MM.1S (cell line): ENCODE measurements around the gene AEBP1.

Source experiments
- DNase-seq: peaks from one replicate; pipeline ENCODE4 v3.0.0-alpha.2; 2015
- H2AFZ ChIP-seq: fragments of 300-600 bp; sonication (generic); 2 replicates; pipeline ENCODE4 v1.6.0; 2016; ENCODE audit warnings: antibody characterized with exemption, low read length
- H3F3A ChIP-seq: fragments of 300-600 bp; sonication (generic); 2 replicates; pipeline ENCODE4 v1.6.1; 2016; ENCODE audit warnings: mild to moderate bottlenecking, antibody characterized with exemption, low read length, moderate library complexity, mixed read lengths; ENCODE audit not compliant: insufficient read depth
- H3K27ac ChIP-seq: fragments of 300-600 bp; sonication (generic); 2 replicates; pipeline ENCODE4 v1.5.1; 2016; ENCODE audit warnings: mild to moderate bottlenecking, low read length
- H3K27me3 ChIP-seq: fragments of 300-600 bp; sonication (generic); replicated peaks from 2 replicates; pipeline ENCODE4 v1.6.0; 2016; ENCODE audit warnings: low read length; ENCODE audit not compliant: insufficient read depth
- H3K36me3 ChIP-seq: fragments of 300-600 bp; sonication (generic); replicated peaks from 2 replicates; pipeline ENCODE4 v1.6.1; 2016; ENCODE audit warnings: mild to moderate bottlenecking, low read length, mixed read lengths; ENCODE audit not compliant: insufficient read depth
- H3K4me1 ChIP-seq: fragments of 300-600 bp; sonication (generic); 2 replicates; pipeline ENCODE4 v1.6.1; 2016; ENCODE audit warnings: low read length, mixed read lengths
- H3K4me2 ChIP-seq: fragments of 300-600 bp; sonication (generic); 2 replicates; pipeline ENCODE4 v1.6.0; 2016; ENCODE audit warnings: low read depth, low read length
- H3K4me3 ChIP-seq: fragments of 300-600 bp; sonication (generic); 2 replicates; pipeline ENCODE4 v1.5.1; 2016; ENCODE audit warnings: low read length, mixed read lengths
- H3K79me2 ChIP-seq: fragments of 300-600 bp; sonication (generic); 2 replicates; pipeline ENCODE4 v1.6.1; 2016; ENCODE audit warnings: mixed run types, low read length, mixed read lengths
- H3K9ac ChIP-seq: fragments of 300-600 bp; sonication (generic); 2 replicates; pipeline ENCODE4 v1.6.1; 2016; ENCODE audit warnings: low read length, mixed read lengths
- H3K9me2 ChIP-seq: fragments of 300-600 bp; sonication (generic); replicated peaks from 2 replicates; pipeline ENCODE4 v1.6.1; 2016; ENCODE audit warnings: mild to moderate bottlenecking, low read length, mixed read lengths; ENCODE audit not compliant: insufficient read depth
- H3K9me3 ChIP-seq: fragments of 300-600 bp; sonication (generic); replicated peaks from 2 replicates; pipeline ENCODE4 v1.6.1; 2016; ENCODE audit warnings: mild to moderate bottlenecking, low read length, mixed read lengths; ENCODE audit not compliant: insufficient read depth
- H4K20me1 ChIP-seq: fragments of 300-600 bp; sonication (generic); 2 replicates; pipeline ENCODE4 v1.6.1; 2016; ENCODE audit warnings: mild to moderate bottlenecking, low read length, moderate library complexity, mixed read lengths; ENCODE audit not compliant: insufficient read depth
- EZH2 ChIP-seq: fragments of 300-600 bp; sonication (generic); optimal IDR thresholded peaks from 2 replicates; pipeline ENCODE3; 2017; ENCODE audit warnings: low read depth, mild to moderate bottlenecking, antibody characterized with exemption, low read length, mixed read lengths
- EZH2phosphoT487 ChIP-seq: fragments of 300-600 bp; sonication (generic); IDR thresholded peaks from 2 replicates; pipeline ENCODE4 v1.6.1; 2018; ENCODE audit warnings: antibody characterized with exemption, low read length
- TF ChIP-seq, protein P1 (sequence below): fragments of 300-600 bp; sonication (generic); IDR thresholded peaks from 2 replicates; pipeline ENCODE4 v1.5.1; 2016; ENCODE audit warnings: antibody characterized with exemption, low read length, mixed read lengths

AEBP1 gene

DNA sequence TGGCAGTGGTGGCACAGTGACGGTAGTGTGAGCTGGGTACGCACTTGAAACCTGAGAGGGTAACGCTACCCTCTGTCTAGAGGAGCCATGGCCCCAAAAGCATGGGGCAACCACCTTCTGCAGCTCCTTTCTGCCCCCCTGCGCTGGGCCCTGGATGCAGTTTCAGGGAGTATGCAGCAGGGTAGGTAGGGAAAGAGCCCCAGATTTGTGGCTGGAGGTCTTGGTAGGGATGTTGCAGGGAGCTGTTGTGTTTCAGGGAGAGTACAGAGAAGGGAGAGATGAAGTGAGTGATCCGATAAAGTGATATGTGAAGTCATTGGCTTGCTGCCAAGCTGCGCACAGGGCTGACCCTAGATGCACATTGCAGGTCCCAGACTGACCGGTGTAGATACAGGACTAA is 36.1 kb upstream of the AEBP1 start:
- Histone ChIP-seq H4K20me1 (no peaks in the 10 kb centered on the region), H2AFZ (no peak overlapping the region), H3K4me2 (no peak overlapping the region), H3K36me3 (no peaks in the 10 kb centered on the region), H3K9ac (no peak overlapping the region), H3K9me3 (no peaks in the 10 kb centered on the region), H3K4me1 (0 out of 2 replicates have a peak, but pooled peaks cover 3% of the 10 kb centered on the region), H3K27ac (no peak overlapping the region), H3K4me3 (no peak overlapping the region), H3K9me2 (no peaks in the 10 kb centered on the region), H3K79me2 (no peaks in the 10 kb centered on the region), H3F3A (peaks cover 8% of the 10 kb centered on the region; the same call in 1 of the 2 replicates), H3K27me3 (no peaks in the 10 kb centered on the region)
- no peak for DNase-seq
- TF ChIP-seq, protein P1, sequence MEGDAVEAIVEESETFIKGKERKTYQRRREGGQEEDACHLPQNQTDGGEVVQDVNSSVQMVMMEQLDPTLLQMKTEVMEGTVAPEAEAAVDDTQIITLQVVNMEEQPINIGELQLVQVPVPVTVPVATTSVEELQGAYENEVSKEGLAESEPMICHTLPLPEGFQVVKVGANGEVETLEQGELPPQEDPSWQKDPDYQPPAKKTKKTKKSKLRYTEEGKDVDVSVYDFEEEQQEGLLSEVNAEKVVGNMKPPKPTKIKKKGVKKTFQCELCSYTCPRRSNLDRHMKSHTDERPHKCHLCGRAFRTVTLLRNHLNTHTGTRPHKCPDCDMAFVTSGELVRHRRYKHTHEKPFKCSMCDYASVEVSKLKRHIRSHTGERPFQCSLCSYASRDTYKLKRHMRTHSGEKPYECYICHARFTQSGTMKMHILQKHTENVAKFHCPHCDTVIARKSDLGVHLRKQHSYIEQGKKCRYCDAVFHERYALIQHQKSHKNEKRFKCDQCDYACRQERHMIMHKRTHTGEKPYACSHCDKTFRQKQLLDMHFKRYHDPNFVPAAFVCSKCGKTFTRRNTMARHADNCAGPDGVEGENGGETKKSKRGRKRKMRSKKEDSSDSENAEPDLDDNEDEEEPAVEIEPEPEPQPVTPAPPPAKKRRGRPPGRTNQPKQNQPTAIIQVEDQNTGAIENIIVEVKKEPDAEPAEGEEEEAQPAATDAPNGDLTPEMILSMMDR, result no peak
- TF ChIP-seq EZH2phosphoT487 (no peak), EZH2 (no peak)

DNA sequence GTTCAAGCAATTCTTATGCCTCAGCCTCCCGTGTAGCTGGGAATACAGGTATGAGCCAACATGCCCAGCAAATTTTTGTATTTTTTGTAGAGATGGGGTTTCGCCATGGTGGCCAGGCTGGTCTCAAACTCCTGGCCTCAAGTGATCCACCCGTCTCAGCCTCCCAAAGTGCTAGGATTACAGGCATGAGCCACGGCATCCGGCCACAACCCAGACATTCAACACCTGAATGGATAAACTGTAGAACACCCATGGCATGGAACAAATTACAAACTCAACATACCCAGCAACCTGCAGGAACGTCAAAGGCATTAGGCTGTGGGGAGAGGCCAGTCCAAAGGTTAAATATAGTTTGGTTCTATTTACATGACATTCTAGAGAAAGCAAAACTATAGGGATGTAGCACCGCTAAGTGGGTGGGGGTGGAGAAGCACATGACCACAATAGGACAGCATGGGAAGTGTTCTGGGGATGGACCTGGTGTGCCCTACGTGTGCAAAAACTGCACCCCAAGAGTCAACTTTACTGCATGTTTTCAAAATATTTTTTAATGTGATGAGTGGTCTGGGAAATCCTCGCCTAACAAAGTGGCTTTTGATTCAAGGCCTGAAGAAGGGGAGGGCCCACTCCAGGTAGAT is 32.3 kb upstream of the AEBP1 start:
- no peak overlapping the region for H3K4me2 ChIP-seq
- H3F3A ChIP-seq, result peaks cover 8% of the 10 kb centered on the region; the same call in 1 of the 2 replicates
- H3K27ac ChIP-seq, result no peak overlapping the region
- H3K9me3 ChIP-seq, result no peaks in the 10 kb centered on the region
- no peak for DNase-seq
- no peaks in the 10 kb centered on the region for H3K36me3 ChIP-seq
- H4K20me1 ChIP-seq, result no peaks in the 10 kb centered on the region
- H3K9ac ChIP-seq, result no peak overlapping the region
- H3K79me2 ChIP-seq, result no peaks in the 10 kb centered on the region
- no peaks in the 10 kb centered on the region for H3K9me2 ChIP-seq
- H3K4me3 ChIP-seq, result no peak overlapping the region
- 0 out of 2 replicates have a peak, but pooled peaks cover 3% of the 10 kb centered on the region for H3K4me1 ChIP-seq
- no peaks in the 10 kb centered on the region for H3K27me3 ChIP-seq
- H2AFZ ChIP-seq, result no peak overlapping the region
- TF ChIP-seq EZH2 (no peak), EZH2phosphoT487 (no peak)
- TF ChIP-seq, protein P1, result no peak

- no peaks in the 10 kb centered on the region for H3K27me3 ChIP-seq
- H3K9me3 ChIP-seq, result no peaks in the 10 kb centered on the region
- H4K20me1 ChIP-seq, result no peaks in the 10 kb centered on the region
- no peak for DNase-seq
- no peak overlapping the region for H2AFZ ChIP-seq
- no peaks in the 10 kb centered on the region for H3K36me3 ChIP-seq
- no peak overlapping the region for H3K4me3 ChIP-seq
- no peak for TF ChIP-seq EZH2phosphoT487
- TF ChIP-seq, protein P1, result peak; percentile 46
- no peaks in the 10 kb centered on the region for H3K9me2 ChIP-seq
- no peak overlapping the region for H3K9ac ChIP-seq
- H3K4me1 ChIP-seq, result 0 out of 2 replicates have a peak, but pooled peaks cover 3% of the 10 kb centered on the region
- H3K79me2 ChIP-seq, result no peaks in the 10 kb centered on the region
- peaks cover 8% of the 10 kb centered on the region; the same call in 1 of the 2 replicates for H3F3A ChIP-seq
- H3K27ac ChIP-seq, result no peak overlapping the region
- H3K4me2 ChIP-seq, result no peak overlapping the region
These were observed 31.5 kb upstream of the AEBP1 start for GRCh38 chr7:44072364-44073231.
